Natural killer cell (primary cell): ENCODE data around the gene CPEB2. TPM values are rescaled to one million over a fixed set of nuclear protein-coding genes. Genes with fewer than 3 reads are reported as not detected.

Experiments used
- ATAC-seq, 3 donors: fragments of 150-1000 bp in 2 of 3; fragments of 200-7000 bp in 1 of 3; cut with Tn5 transposase; 1 replicate in 1 of 3; 2 replicates in 2 of 3; pipeline ENCODE4 v1.10.0; 2021; ENCODE audit warnings: mild to moderate bottlenecking in 2 of 3, moderate library complexity in 2 of 3
- DNase-seq, 2 donors: peaks; one replicate each; pipeline versions ENCODE4 v3.0.0 to v3.0.0-alpha.2; 2013 to 2021; ENCODE audit warnings: mixed read lengths in 1 of 2
- H3K27ac ChIP-seq: one replicate; pipeline ENCODE4 v1.5.1; 2013; ENCODE audit warnings: mild to moderate bottlenecking, low read length
- H3K27me3 ChIP-seq: one replicate; pipeline ENCODE4 v1.6.1; 2013; ENCODE audit warnings: low read length; ENCODE audit not compliant: control insufficient read depth, insufficient read depth
- H3K36me3 ChIP-seq: one replicate; pipeline ENCODE4 v1.6.1; 2013; ENCODE audit warnings: low read length; ENCODE audit not compliant: control insufficient read depth, insufficient read depth
- H3K4me1 ChIP-seq: one replicate; pipeline ENCODE4 v1.6.1; 2013; ENCODE audit warnings: low read length; ENCODE audit not compliant: control insufficient read depth, insufficient read depth
- H3K4me3 ChIP-seq: one replicate; pipeline ENCODE4 v1.5.1; 2013; ENCODE audit warnings: low read length
- H3K9me3 ChIP-seq: one replicate; pipeline ENCODE4 v1.6.1; 2013; ENCODE audit warnings: low read length; ENCODE audit not compliant: control insufficient read depth, insufficient read depth
- H3K27ac Mint-ChIP-seq, 2 donors: one replicate each; pipeline ENCODE4 v1.8.0; 2022; ENCODE audit warnings: mild to moderate bottlenecking in 2 of 2, mixed read lengths in 2 of 2, moderate library complexity in 1 of 2
- H3K27me3 Mint-ChIP-seq, 2 donors: one replicate each; pipeline ENCODE4 v1.8.0; 2022; ENCODE audit warnings: low read depth in 2 of 2, mixed read lengths in 2 of 2
- H3K36me3 Mint-ChIP-seq: one replicate; pipeline ENCODE4 v1.8.0; 2022; ENCODE audit warnings: mixed read lengths
- H3K4me1 Mint-ChIP-seq, 2 donors: one replicate each; pipeline ENCODE4 v1.8.0; 2022; ENCODE audit warnings: mixed read lengths in 2 of 2
- H3K4me3 Mint-ChIP-seq: one replicate; pipeline ENCODE4 v1.8.0; 2022; ENCODE audit warnings: mild to moderate bottlenecking, moderate library complexity, mixed read lengths
- H3K9me3 Mint-ChIP-seq, 2 donors: one replicate each; pipeline ENCODE4 v1.8.0; 2022; ENCODE audit warnings: mixed read lengths in 2 of 2
- WGBS: methylation state at CpG from one replicate; pipeline ENCODE4 v1.1.7; 2013; ENCODE audit warnings: missing lambda C conversion rate; ENCODE audit not compliant: insufficient coverage; 5-methylcytosine and 5-hydroxymethylcytosine counted together
- intact Hi-C: fragments of 100-400 bp; cut with micrococcal nuclease; formaldehyde crosslinking; loops from one replicate; pipeline ENCODE4 v1.14.2; 2022
- total RNA-seq, 4 donors: library from RNA; stranded (reverse); fragments of 120-200 nt in 1 of 4; gene quantifications; one replicate each; pipeline versions ENCODE4 v1.2.3 to v1.2.4, GENCODE V29; 2013 to 2022
- TF ChIP-seq, protein P1 (sequence below): fragments of 200-600 bp; IDR thresholded peaks from one replicate; pipeline ENCODE4 v1.8.0; 2022; ENCODE audit warnings: antibody characterized with exemption

The CPEB2 gene
- total RNA-seq, 3 donors from 2014 or later (not counting 1 experiment from before 2014, with no cell fraction given), result 24.7 to 32.5 (median 29.0) TPM

DNA sequence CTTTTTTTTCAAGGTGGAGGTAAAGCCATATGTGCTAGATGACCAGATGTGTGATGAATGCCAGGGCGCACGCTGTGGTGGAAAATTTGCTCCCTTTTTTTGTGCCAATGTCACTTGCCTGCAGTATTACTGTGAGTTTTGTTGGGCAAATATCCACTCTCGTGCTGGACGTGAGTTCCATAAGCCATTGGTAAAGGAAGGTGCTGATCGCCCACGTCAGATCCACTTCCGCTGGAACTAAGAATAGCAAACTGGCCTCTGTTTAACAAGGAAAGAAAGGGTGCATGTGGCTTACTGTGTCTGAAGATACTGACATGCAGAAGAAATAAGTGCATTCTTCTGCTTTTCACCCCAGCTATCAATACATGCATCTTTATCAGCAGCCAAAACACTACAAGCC is 63.9 kb downstream of the CPEB2 start:
- TF ChIP-seq, protein P1, sequence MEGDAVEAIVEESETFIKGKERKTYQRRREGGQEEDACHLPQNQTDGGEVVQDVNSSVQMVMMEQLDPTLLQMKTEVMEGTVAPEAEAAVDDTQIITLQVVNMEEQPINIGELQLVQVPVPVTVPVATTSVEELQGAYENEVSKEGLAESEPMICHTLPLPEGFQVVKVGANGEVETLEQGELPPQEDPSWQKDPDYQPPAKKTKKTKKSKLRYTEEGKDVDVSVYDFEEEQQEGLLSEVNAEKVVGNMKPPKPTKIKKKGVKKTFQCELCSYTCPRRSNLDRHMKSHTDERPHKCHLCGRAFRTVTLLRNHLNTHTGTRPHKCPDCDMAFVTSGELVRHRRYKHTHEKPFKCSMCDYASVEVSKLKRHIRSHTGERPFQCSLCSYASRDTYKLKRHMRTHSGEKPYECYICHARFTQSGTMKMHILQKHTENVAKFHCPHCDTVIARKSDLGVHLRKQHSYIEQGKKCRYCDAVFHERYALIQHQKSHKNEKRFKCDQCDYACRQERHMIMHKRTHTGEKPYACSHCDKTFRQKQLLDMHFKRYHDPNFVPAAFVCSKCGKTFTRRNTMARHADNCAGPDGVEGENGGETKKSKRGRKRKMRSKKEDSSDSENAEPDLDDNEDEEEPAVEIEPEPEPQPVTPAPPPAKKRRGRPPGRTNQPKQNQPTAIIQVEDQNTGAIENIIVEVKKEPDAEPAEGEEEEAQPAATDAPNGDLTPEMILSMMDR, result no peak
- WGBS, result 98% methylated on average over 7 of the region's 7 CpGs
- ATAC-seq, result no peak
- Histone ChIP-seq H3K36me3 (peaks cover 31% of the 10 kb centered on the region), H3K27ac (no peak overlapping the region), H3K9me3 (no peaks in the 10 kb centered on the region), H3K27me3 (no peaks in the 10 kb centered on the region), H3K4me3 (no peak overlapping the region), H3K4me1 (no peaks in the 10 kb centered on the region)
- Mint-ChIP-seq H3K4me3 (no peak overlapping the region), H3K36me3 (peaks cover 13% of the 10 kb centered on the region), H3K27ac (no peak overlapping the region), H3K27me3 (no peaks in the 10 kb centered on the region), H3K4me1 (peaks cover 6 to 9% of the 10 kb centered on the region in 2 donors), H3K9me3 (no peaks in the 10 kb centered on the region)
- intact Hi-C loops, result no loop called here
- no peak for DNase-seq

DNA sequence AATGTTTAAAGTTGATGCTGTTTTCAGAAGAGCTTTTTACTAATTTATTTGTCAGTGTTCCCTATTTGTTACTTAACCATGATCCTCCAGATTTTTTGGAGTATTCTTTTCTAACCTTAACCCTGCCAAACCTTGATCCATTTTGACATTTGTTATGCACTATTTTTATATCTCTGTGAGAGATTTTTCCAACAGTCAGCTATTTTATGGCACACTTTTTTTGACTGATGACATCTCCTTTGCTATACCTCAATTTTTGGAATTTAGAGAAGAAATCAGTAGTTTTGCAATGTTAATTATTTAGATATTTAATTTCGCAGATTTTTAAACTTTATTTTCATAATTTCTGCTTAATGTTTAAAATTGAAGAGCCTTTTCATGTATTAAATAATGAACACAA is 66.0 kb downstream of the CPEB2 start:
- ATAC-seq (no peak), DNase-seq (no peak)
- Mint-ChIP-seq H3K36me3 (peaks cover 13% of the 10 kb centered on the region), H3K4me3 (no peak overlapping the region), H3K4me1 (peaks cover 6 to 9% of the 10 kb centered on the region in 2 donors), H3K27me3 (no peaks in the 10 kb centered on the region), H3K9me3 (no peaks in the 10 kb centered on the region), H3K27ac (peak overlapping the region in 1 of 2 donors; percentile 34)
- WGBS, result no CpG with 5 or more reads among the region's 1 CpG
- H3K27me3 ChIP-seq, result no peaks in the 10 kb centered on the region
- H3K36me3 ChIP-seq, result peaks cover 17% of the 10 kb centered on the region
- no peaks in the 10 kb centered on the region for H3K9me3 ChIP-seq
- intact Hi-C loops, result no loop called here
- TF ChIP-seq, protein P1, result no peak
- H3K4me1 ChIP-seq, result no peaks in the 10 kb centered on the region
- no peak overlapping the region for H3K27ac ChIP-seq
- no peak overlapping the region for H3K4me3 ChIP-seq

DNA sequence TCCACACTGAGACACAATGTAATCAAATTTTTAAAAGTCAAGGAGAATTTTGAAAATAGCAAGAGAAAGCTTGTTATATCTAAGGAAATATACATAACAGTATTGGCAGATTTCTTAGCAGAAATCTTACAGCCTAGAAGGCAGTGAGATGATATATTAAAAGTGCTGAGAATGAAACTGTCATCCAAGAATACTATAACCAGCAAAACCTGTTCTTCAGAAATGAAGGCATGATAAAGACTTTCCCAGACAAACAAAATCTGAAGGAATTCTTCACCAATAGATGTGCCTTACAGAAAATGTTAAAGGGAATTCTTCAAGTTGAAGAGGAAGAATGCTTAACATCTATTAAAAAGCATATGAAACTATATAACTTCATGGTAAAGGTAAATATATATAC is 73.6 kb downstream of the CPEB2 start:
- DNase-seq (no peak), ATAC-seq (no peak)
- peaks cover 20% of the 10 kb centered on the region for H3K36me3 Mint-ChIP-seq
- no peaks in the 10 kb centered on the region for H3K4me1 Mint-ChIP-seq
- TF ChIP-seq, protein P1, result no peak
- intact Hi-C loops, result no loop called here
- Histone ChIP-seq H3K27ac (no peak overlapping the region), H3K4me3 (no peak overlapping the region), H3K27me3 (no peaks in the 10 kb centered on the region), H3K4me1 (no peaks in the 10 kb centered on the region), H3K9me3 (peaks cover 7% of the 10 kb centered on the region), H3K36me3 (no peaks in the 10 kb centered on the region)
- H3K9me3 Mint-ChIP-seq, result peaks cover 7 to 14% of the 10 kb centered on the region in 2 donors
- peaks cover 2 to 17% of the 10 kb centered on the region in 2 donors for H3K27me3 Mint-ChIP-seq
- no peak overlapping the region for H3K4me3 Mint-ChIP-seq
- H3K27ac Mint-ChIP-seq, result no peak overlapping the region

DNA sequence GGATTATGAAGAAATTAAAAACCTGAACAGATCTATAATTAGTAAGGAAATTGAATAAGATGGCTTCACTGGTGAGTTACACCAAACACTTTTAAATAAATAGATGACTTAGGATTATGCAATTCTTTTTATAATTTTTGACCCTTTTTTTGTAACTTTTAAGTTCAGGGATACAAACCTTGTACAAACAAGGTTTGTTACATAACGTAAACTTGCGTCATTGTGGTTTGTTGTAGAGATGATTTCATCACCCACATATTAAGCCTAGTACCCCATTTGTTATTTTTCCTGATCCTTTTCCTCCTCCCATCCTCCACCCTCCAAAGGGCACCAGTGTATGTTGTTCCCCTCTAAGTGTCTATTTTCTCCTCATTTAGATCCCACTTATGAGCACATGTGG is 75.7 kb downstream of the CPEB2 start:
- DNase-seq, result no peak
- no peaks in the 10 kb centered on the region for H3K4me1 ChIP-seq
- peaks cover 7% of the 10 kb centered on the region for H3K9me3 ChIP-seq
- H3K4me3 ChIP-seq, result no peak overlapping the region
- Mint-ChIP-seq H3K4me1 (no peaks in the 10 kb centered on the region), H3K27me3 (peaks cover 2 to 17% of the 10 kb centered on the region in 2 donors), H3K27ac (no peak overlapping the region), H3K4me3 (no peak overlapping the region), H3K36me3 (peaks cover 20% of the 10 kb centered on the region), H3K9me3 (peaks cover 7 to 14% of the 10 kb centered on the region in 2 donors)
- ATAC-seq, result no peak
- no peak overlapping the region for H3K27ac ChIP-seq
- H3K36me3 ChIP-seq, result no peaks in the 10 kb centered on the region
- peaks cover 2% of the 10 kb centered on the region for H3K27me3 ChIP-seq
- WGBS, result no CpG with 5 or more reads among the region's 2 CpGs
- TF ChIP-seq, protein P1, result no peak
- intact Hi-C loops, result no loop called here
